GM23338 (cell line): ENCODE measurements around the gene BID.
"Not testable (repeated sequence)": the region's sequence is repeated elsewhere in the genome, so short reads cannot be mapped to it uniquely, and the experiment has no call there.

Experiments used
- CREB1 ChIP-seq: fragments of 250-450 bp; sonication (Bioruptor Pico); IDR thresholded peaks from 2 replicates; pipeline ENCODE4 v1.5.0; 2020; ENCODE audit warnings: low read depth, mild to moderate bottlenecking, moderate library complexity
- CTCF ChIP-seq, 2 experiments: fragments of 200-600 bp in 1 of 2; sonication (generic) in 1 of 2; conservative IDR thresholded peaks; 2 replicates each; pipeline versions ENCODE4 v1.5.1 to v1.6.1; 2016 to 2017; ENCODE audit warnings: antibody characterized with exemption in 2 of 2, low read depth in 2 of 2, mild to moderate bottlenecking in 2 of 2, moderate library complexity in 1 of 2
- EZH2 ChIP-seq: fragments of 200-600 bp; sonication (generic); IDR thresholded peaks from one replicate; pipeline ENCODE4 v1.8.0; 2017; ENCODE audit warnings: antibody characterized with exemption, mild to moderate bottlenecking, low read depth; ENCODE audit not compliant: unreplicated experiment
- EZH2phosphoT487 ChIP-seq: fragments of 200-600 bp; sonication (generic); IDR thresholded peaks from one replicate; pipeline ENCODE4 v1.8.1; 2018; ENCODE audit warnings: antibody characterized with exemption; ENCODE audit not compliant: unreplicated experiment
- JUNB ChIP-seq: IDR thresholded peaks from one replicate; pipeline ENCODE4 v1.6.1; 2016; ENCODE audit warnings: antibody characterized with exemption; ENCODE audit not compliant: unreplicated experiment
- NANOG ChIP-seq: IDR thresholded peaks from 2 replicates; pipeline ENCODE4 v1.6.1; 2016; ENCODE audit warnings: antibody characterized with exemption, borderline replicate concordance
- POLR2AphosphoS5 ChIP-seq: IDR thresholded peaks from 2 replicates; pipeline ENCODE4 v1.6.1; 2016; ENCODE audit warnings: antibody characterized with exemption, low read depth
- ZNF114 ChIP-seq: fragments of 250-450 bp; sonication (Bioruptor Pico); IDR thresholded peaks from 2 replicates; pipeline ENCODE4 v1.5.0; 2020; ENCODE audit warnings: mild to moderate bottlenecking, moderate library complexity
- ZNF331 ChIP-seq: fragments of 250-450 bp; sonication (Bioruptor Pico); IDR thresholded peaks from 2 replicates; pipeline ENCODE4 v1.5.0; 2020; ENCODE audit warnings: low read depth, mild to moderate bottlenecking, moderate library complexity
- TF ChIP-seq, protein P1 (sequence below): IDR thresholded peaks from one replicate; pipeline ENCODE4 v1.6.1; 2018; ENCODE audit warnings: antibody characterized with exemption; ENCODE audit not compliant: unreplicated experiment
- TF ChIP-seq, protein P2 (sequence below): IDR thresholded peaks from 2 replicates; pipeline ENCODE4 v1.6.1; 2016; ENCODE audit warnings: antibody characterized with exemption
- TF ChIP-seq, protein P3 (sequence below): fragments of 250-450 bp; sonication (Bioruptor Pico); IDR thresholded peaks from 2 replicates; pipeline ENCODE4 v1.5.0; 2020; ENCODE audit warnings: mild to moderate bottlenecking, moderate library complexity

- TF ChIP-seq CTCF (conservative IDR thresholded peaks at IDR 0.05; ENCODE audit: low read depth in 2 of 2); CREB1 (CRISPR knock-in tag); ZNF331; POLR2AphosphoS5; EZH2; EZH2phosphoT487; ZNF114 (CRISPR knock-in tag); JUNB; NANOG: not testable (repeated sequence)
- TF ChIP-seq, protein P1, sequence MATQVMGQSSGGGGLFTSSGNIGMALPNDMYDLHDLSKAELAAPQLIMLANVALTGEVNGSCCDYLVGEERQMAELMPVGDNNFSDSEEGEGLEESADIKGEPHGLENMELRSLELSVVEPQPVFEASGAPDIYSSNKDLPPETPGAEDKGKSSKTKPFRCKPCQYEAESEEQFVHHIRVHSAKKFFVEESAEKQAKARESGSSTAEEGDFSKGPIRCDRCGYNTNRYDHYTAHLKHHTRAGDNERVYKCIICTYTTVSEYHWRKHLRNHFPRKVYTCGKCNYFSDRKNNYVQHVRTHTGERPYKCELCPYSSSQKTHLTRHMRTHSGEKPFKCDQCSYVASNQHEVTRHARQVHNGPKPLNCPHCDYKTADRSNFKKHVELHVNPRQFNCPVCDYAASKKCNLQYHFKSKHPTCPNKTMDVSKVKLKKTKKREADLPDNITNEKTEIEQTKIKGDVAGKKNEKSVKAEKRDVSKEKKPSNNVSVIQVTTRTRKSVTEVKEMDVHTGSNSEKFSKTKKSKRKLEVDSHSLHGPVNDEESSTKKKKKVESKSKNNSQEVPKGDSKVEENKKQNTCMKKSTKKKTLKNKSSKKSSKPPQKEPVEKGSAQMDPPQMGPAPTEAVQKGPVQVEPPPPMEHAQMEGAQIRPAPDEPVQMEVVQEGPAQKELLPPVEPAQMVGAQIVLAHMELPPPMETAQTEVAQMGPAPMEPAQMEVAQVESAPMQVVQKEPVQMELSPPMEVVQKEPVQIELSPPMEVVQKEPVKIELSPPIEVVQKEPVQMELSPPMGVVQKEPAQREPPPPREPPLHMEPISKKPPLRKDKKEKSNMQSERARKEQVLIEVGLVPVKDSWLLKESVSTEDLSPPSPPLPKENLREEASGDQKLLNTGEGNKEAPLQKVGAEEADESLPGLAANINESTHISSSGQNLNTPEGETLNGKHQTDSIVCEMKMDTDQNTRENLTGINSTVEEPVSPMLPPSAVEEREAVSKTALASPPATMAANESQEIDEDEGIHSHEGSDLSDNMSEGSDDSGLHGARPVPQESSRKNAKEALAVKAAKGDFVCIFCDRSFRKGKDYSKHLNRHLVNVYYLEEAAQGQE, result not testable (repeated sequence)
- TF ChIP-seq, protein P2, sequence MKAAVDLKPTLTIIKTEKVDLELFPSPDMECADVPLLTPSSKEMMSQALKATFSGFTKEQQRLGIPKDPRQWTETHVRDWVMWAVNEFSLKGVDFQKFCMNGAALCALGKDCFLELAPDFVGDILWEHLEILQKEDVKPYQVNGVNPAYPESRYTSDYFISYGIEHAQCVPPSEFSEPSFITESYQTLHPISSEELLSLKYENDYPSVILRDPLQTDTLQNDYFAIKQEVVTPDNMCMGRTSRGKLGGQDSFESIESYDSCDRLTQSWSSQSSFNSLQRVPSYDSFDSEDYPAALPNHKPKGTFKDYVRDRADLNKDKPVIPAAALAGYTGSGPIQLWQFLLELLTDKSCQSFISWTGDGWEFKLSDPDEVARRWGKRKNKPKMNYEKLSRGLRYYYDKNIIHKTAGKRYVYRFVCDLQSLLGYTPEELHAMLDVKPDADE, result not testable (repeated sequence)
- TF ChIP-seq, protein P3, sequence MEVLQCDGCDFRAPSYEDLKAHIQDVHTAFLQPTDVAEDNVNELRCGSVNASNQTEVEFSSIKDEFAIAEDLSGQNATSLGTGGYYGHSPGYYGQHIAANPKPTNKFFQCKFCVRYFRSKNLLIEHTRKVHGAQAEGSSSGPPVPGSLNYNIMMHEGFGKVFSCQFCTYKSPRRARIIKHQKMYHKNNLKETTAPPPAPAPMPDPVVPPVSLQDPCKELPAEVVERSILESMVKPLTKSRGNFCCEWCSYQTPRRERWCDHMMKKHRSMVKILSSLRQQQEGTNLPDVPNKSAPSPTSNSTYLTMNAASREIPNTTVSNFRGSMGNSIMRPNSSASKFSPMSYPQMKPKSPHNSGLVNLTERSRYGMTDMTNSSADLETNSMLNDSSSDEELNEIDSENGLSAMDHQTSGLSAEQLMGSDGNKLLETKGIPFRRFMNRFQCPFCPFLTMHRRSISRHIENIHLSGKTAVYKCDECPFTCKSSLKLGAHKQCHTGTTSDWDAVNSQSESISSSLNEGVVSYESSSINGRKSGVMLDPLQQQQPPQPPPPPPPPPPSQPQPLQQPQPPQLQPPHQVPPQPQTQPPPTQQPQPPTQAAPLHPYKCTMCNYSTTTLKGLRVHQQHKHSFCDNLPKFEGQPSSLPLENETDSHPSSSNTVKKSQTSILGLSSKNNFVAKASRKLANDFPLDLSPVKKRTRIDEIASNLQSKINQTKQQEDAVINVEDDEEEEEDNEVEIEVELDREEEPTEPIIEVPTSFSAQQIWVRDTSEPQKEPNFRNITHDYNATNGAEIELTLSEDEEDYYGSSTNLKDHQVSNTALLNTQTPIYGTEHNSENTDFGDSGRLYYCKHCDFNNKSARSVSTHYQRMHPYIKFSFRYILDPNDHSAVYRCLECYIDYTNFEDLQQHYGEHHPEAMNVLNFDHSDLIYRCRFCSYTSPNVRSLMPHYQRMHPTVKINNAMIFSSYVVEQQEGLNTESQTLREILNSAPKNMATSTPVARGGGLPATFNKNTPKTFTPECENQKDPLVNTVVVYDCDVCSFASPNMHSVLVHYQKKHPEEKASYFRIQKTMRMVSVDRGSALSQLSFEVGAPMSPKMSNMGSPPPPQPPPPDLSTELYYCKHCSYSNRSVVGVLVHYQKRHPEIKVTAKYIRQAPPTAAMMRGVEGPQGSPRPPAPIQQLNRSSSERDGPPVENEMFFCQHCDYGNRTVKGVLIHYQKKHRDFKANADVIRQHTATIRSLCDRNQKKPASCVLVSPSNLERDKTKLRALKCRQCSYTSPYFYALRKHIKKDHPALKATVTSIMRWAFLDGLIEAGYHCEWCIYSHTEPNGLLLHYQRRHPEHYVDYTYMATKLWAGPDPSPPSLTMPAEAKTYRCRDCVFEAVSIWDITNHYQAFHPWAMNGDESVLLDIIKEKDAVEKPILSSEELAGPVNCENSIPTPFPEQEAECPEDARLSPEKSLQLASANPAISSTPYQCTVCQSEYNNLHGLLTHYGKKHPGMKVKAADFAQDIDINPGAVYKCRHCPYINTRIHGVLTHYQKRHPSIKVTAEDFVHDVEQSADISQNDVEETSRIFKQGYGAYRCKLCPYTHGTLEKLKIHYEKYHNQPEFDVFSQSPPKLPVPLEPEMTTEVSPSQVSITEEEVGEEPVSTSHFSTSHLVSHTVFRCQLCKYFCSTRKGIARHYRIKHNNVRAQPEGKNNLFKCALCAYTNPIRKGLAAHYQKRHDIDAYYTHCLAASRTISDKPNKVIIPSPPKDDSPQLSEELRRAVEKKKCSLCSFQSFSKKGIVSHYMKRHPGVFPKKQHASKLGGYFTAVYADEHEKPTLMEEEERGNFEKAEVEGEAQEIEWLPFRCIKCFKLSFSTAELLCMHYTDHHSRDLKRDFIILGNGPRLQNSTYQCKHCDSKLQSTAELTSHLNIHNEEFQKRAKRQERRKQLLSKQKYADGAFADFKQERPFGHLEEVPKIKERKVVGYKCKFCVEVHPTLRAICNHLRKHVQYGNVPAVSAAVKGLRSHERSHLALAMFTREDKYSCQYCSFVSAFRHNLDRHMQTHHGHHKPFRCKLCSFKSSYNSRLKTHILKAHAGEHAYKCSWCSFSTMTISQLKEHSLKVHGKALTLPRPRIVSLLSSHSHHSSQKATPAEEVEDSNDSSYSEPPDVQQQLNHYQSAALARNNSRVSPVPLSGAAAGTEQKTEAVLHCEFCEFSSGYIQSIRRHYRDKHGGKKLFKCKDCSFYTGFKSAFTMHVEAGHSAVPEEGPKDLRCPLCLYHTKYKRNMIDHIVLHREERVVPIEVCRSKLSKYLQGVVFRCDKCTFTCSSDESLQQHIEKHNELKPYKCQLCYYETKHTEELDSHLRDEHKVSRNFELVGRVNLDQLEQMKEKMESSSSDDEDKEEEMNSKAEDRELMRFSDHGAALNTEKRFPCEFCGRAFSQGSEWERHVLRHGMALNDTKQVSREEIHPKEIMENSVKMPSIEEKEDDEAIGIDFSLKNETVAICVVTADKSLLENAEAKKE, result not testable (repeated sequence)
These were observed 9.4 kb downstream of the BID start for GRCh38 chr22:17764852-17765251.
